Activated CD8-positive, alpha-beta memory T cell treated with anti-CD3 and anti-CD28 coated beads, Interleukin-2, amount 10 ng/mL, durations not matched to agents 7 days and 5 days (primary cell): ENCODE results near the gene EGLN3. TPM values are rescaled to one million over a fixed set of nuclear protein-coding genes. Genes with fewer than 3 reads are reported as not detected.

Source experiments
- ATAC-seq: fragments of 150-1000 bp; cut with Tn5 transposase; one replicate; pipeline ENCODE4 v1.10.0; 2021; ENCODE audit warnings: moderate library complexity
- CTCF ChIA-PET: fragments of 350-600 bp; sonication (Branson Sonifier 250); formaldehyde crosslinking; loops from one replicate; lab custom pipeline; 2021; ENCODE audit warnings: antibody characterized with exemption; lab: Charles Lee
- DNase-seq: peaks from one replicate; pipeline ENCODE4 v3.0.0-alpha.2; 2020
- H3K27ac Mint-ChIP-seq: one replicate; pipeline ENCODE4 v1.8.0; 2021; ENCODE audit warnings: mild to moderate bottlenecking, mixed read lengths
- H3K27me3 Mint-ChIP-seq: one replicate; pipeline ENCODE4 v1.8.0; 2021; ENCODE audit warnings: mixed read lengths
- H3K36me3 Mint-ChIP-seq: one replicate; pipeline ENCODE4 v1.8.0; 2021; ENCODE audit warnings: mild to moderate bottlenecking, mixed read lengths
- H3K4me1 Mint-ChIP-seq: one replicate; pipeline ENCODE4 v1.8.0; 2021; ENCODE audit warnings: mixed read lengths
- H3K4me3 Mint-ChIP-seq: one replicate; pipeline ENCODE4 v1.8.0; 2021; ENCODE audit warnings: mild to moderate bottlenecking, moderate library complexity, mixed read lengths
- H3K9me3 Mint-ChIP-seq: one replicate; pipeline ENCODE4 v1.8.0; 2022; ENCODE audit warnings: low read depth, mixed read lengths
- total RNA-seq, 2 experiments: library from RNA; stranded (reverse); gene quantifications; one replicate each; pipeline ENCODE4 v1.2.3, GENCODE V29; 2021

The EGLN3 gene
- 1 to 10 TPM; 4.3 to 5.0 TPM for total RNA-seq

- peak; percentile 66 for DNase-seq
These were observed at the start of gene EGLN3 for GRCh38 chr14:33950320-33951182. EGLN3 (minus strand) TSS chr14:33951074; CDS start chr14:33950752, 322 bp downstream.

DNA sequence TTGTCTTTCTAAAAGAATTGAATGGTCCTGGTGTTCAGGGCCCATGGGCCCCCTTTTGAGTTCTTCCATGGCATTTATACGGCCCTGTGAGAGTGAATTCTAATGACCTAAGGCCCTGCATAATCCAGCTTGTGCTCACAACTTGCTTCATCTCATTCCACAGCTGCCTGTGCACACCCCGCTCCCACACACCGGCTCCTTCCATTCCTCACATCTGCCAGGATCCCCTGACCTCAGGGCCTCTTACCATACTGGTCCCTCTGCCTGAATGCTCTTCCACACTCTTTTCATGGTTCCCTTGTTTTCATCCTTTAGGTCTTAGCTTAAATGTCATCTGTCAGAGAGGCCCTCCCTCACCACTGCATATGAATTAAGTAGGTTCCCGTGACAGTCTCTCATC is 49.5 kb upstream of the EGLN3 start:
- no peaks in the 10 kb centered on the region for H3K9me3 Mint-ChIP-seq

More at GRCh38 chr14:33950320-33951182, at the start of gene EGLN3:
- Mint-ChIP-seq H3K4me3 (peak within 1 kb of the TSS; percentile 76), H3K27ac (no peak within 1 kb of the TSS), H3K4me1 (peaks cover 26% of the 10 kb centered on the region), H3K9me3 (no peaks in the 10 kb centered on the region), H3K27me3 (peaks cover 46% of the 10 kb centered on the region), H3K36me3 (no peaks in the 10 kb centered on the region)
- ATAC-seq: peak; percentile 95
- CTCF ChIA-PET: interaction anchor here (0.6 to 1.4 kb wide), 2 partner anchors 112 to 374 kb away, joined by 3 read pairs; no protein-coding TSS in a partner anchor

DNA sequence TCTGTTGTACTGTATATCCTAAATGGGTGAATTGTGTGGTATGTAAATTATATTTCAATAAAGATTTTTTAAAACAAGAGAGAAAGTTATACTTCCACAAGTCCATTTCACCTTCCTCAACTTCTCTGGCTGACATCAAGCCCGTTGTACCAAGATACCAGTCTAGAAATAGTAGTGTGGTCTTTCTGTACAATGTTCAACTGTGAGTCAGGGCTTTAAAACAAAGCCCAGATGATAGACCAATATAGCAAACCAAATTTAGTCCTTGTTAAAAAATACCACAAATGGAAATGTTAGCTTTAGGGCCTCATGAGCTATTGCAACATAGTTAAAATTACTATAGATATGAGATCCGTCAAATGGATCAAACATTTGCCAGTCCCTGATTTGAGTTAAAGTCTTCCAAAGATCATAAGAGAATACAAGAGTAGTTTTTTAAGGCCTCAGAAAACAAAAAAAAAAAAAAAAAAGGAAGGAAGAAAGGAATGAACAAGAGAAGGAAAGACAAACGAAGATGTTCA is 49.0 kb upstream of the EGLN3 start:
- Mint-ChIP-seq H3K36me3 (peaks cover 1% of the 10 kb centered on the region), H3K4me3 (no peak overlapping the region), H3K27me3 (peaks cover 3% of the 10 kb centered on the region), H3K9me3 (no peaks in the 10 kb centered on the region), H3K27ac (no peak overlapping the region), H3K4me1 (no peaks in the 10 kb centered on the region)
- CTCF ChIA-PET: no interaction called here
- DNase-seq: no peak
- no peak for ATAC-seq

More for the DNA sequence above, 49.5 kb upstream of the EGLN3 start:
- H3K36me3 Mint-ChIP-seq: peaks cover 1% of the 10 kb centered on the region
- no peaks in the 10 kb centered on the region for H3K4me1 Mint-ChIP-seq
- CTCF ChIA-PET: no interaction called here
- peaks cover 3% of the 10 kb centered on the region for H3K27me3 Mint-ChIP-seq
- ATAC-seq (no peak), DNase-seq (no peak)
- no peak overlapping the region for H3K27ac Mint-ChIP-seq
- H3K4me3 Mint-ChIP-seq: no peak overlapping the region

DNA sequence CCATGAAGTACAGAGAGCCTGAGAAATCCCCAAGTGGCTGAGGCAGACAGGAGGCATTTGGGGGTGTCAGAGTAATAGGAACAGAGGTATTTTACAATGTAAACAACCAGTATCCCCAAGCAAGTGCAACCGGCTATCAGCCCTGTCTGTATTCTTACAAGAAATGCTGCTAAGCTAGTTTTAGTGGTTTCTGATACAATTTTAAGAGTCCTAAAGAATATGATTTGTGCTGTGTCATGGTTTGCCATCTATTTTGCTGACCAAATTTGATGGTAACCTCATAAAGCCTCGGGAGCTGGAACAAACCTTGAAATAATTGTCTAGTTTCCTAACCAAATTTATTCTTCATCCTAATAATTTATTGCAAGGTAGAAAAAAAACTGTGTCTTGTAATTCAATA is 46.7 kb upstream of the EGLN3 start:
- Mint-ChIP-seq H3K27ac (no peak overlapping the region), H3K4me3 (no peak overlapping the region), H3K4me1 (no peaks in the 10 kb centered on the region), H3K9me3 (no peaks in the 10 kb centered on the region), H3K36me3 (peaks cover 1% of the 10 kb centered on the region), H3K27me3 (peaks cover 3% of the 10 kb centered on the region)
- DNase-seq (no peak), ATAC-seq (no peak)
- CTCF ChIA-PET: no interaction called here

GRCh38 chr14:33996462-33996861 is 45.6 kb upstream of the EGLN3 start:
- Mint-ChIP-seq H3K4me3 (no peak overlapping the region), H3K4me1 (no peaks in the 10 kb centered on the region), H3K27me3 (peaks cover 3% of the 10 kb centered on the region), H3K27ac (no peak overlapping the region), H3K9me3 (no peaks in the 10 kb centered on the region), H3K36me3 (peaks cover 1% of the 10 kb centered on the region)
- DNase-seq (no peak), ATAC-seq (no peak)
- CTCF ChIA-PET: no interaction called here

- Mint-ChIP-seq H3K4me1 (peaks cover 7% of the 10 kb centered on the region), H3K4me3 (no peak overlapping the region), H3K27ac (no peak overlapping the region), H3K9me3 (no peaks in the 10 kb centered on the region), H3K36me3 (no peaks in the 10 kb centered on the region), H3K27me3 (peaks cover 4% of the 10 kb centered on the region)
- no peak for DNase-seq
- CTCF ChIA-PET: interaction anchor here (0.5 kb wide), 1 partner anchor 228 kb away, joined by 4 read pairs; no protein-coding TSS in a partner anchor
- no peak for ATAC-seq
These were observed 42.4 kb upstream of the EGLN3 start for GRCh38 chr14:33993246-33993645.

DNA sequence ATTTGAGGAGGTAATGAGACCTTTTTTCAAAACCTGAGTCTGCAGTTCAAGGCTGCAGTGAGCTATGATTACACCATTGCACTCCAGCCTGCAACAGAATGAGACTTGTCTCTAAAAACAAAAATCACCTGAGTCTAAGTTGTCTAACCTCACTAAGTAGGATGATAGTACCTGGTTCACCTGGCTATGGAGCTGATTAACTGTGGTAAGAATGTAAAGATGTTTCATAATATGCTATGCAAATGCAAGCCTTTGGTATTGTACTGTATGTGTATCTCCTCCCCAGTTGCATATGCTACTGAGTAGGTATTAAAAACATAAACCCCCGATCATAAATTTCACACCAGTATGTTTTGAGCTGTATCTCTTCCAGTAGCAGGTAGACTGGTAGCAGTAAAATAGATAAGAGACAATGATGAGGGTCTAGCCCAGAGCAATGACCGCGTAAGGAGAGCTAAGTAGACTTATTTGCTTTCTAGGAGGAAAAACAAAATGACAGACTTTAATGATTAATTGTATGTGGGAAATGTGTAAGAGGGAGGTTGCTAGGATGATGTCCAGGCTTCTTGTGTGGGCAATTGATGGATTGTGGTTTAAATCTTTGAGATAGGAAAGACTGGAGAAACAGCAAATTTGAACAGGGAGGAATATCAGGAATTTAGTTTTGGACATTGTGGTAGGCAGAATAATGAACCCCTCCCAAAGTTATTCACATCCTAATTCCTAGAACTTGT is 41.6 kb upstream of the EGLN3 start:
- H3K27ac Mint-ChIP-seq: no peak overlapping the region
- H3K9me3 Mint-ChIP-seq: no peaks in the 10 kb centered on the region
- CTCF ChIA-PET: no interaction called here
- H3K4me1 Mint-ChIP-seq: peaks cover 7% of the 10 kb centered on the region
- H3K36me3 Mint-ChIP-seq: no peaks in the 10 kb centered on the region
- ATAC-seq (no peak), DNase-seq (no peak)
- peaks cover 2% of the 10 kb centered on the region for H3K27me3 Mint-ChIP-seq
- H3K4me3 Mint-ChIP-seq: no peak overlapping the region

DNA sequence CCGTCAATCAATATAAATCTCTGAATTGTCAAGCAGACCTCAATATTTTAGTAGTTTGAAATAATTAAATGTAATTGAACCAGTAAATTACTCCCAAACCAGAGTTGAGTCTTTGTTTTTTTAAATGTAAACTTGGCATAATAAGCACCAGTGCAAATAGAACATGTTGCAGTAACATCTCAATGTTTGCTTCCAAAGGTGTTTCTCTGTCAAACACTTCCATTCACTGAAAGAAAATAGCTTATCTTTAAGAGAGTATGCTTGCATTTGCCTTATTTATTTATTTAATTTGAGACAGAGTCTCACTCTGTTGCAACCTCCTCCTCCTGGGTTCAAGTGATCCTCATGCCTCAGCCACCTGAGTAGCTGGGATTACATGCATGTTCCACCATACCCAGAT is 39.9 kb upstream of the EGLN3 start:
- CTCF ChIA-PET: no interaction called here
- no peak for ATAC-seq
- H3K27ac Mint-ChIP-seq: no peak overlapping the region
- no peak overlapping the region for H3K4me3 Mint-ChIP-seq
- DNase-seq: no peak
- H3K9me3 Mint-ChIP-seq: no peaks in the 10 kb centered on the region
- no peaks in the 10 kb centered on the region for H3K36me3 Mint-ChIP-seq
- peaks cover 7% of the 10 kb centered on the region for H3K4me1 Mint-ChIP-seq
- peaks cover 2% of the 10 kb centered on the region for H3K27me3 Mint-ChIP-seq

- DNase-seq (no peak), ATAC-seq (no peak)
- Mint-ChIP-seq H3K36me3 (peaks cover 3% of the 10 kb centered on the region), H3K27me3 (peaks cover 2% of the 10 kb centered on the region), H3K9me3 (no peaks in the 10 kb centered on the region), H3K27ac (no peak overlapping the region), H3K4me1 (peaks cover 7% of the 10 kb centered on the region), H3K4me3 (no peak overlapping the region)
- CTCF ChIA-PET: no interaction called here
These were observed 36.7 kb upstream of the EGLN3 start for GRCh38 chr14:33987565-33988080.

- Mint-ChIP-seq H3K4me3 (no peak overlapping the region), H3K27me3 (peaks cover 2% of the 10 kb centered on the region), H3K36me3 (peaks cover 3% of the 10 kb centered on the region), H3K27ac (no peak overlapping the region), H3K4me1 (peaks cover 7% of the 10 kb centered on the region), H3K9me3 (no peaks in the 10 kb centered on the region)
- CTCF ChIA-PET: no interaction called here
- ATAC-seq: no peak
- DNase-seq: no peak
These were observed 35.9 kb upstream of the EGLN3 start for GRCh38 chr14:33986804-33987203.

- ATAC-seq (no peak), DNase-seq (no peak)
- Mint-ChIP-seq H3K4me1 (peaks cover 5% of the 10 kb centered on the region), H3K9me3 (no peaks in the 10 kb centered on the region), H3K36me3 (peaks cover 3% of the 10 kb centered on the region), H3K27me3 (peaks cover 2% of the 10 kb centered on the region), H3K4me3 (no peak overlapping the region), H3K27ac (no peak overlapping the region)
- CTCF ChIA-PET: no interaction called here
These were observed 34.4 kb upstream of the EGLN3 start for GRCh38 chr14:33985242-33985641.

- no peak for DNase-seq
These were observed 28.9 kb upstream of the EGLN3 start for GRCh38 chr14:33979613-33980276.

More at GRCh38 chr14:33979613-33980276, 28.9 kb upstream of the EGLN3 start:
- ATAC-seq: no peak
- Mint-ChIP-seq H3K27me3 (peaks cover 3% of the 10 kb centered on the region), H3K27ac (no peak overlapping the region), H3K36me3 (peaks cover 1% of the 10 kb centered on the region), H3K4me1 (peaks cover 6% of the 10 kb centered on the region), H3K4me3 (no peak overlapping the region), H3K9me3 (no peaks in the 10 kb centered on the region)
- CTCF ChIA-PET: no interaction called here
